Activated T-cell treated with anti-CD3 and anti-CD28 coated beads, Interleukin-2, amount 50 U/mL, for 48 hours (primary cell): ENCODE results near the gene SIGLEC1.

Source experiments
- DNase-seq, 2 experiments: peaks; one replicate each; pipeline ENCODE4 v3.0.0-alpha.2; 2020

SIGLEC1 gene

DNA sequence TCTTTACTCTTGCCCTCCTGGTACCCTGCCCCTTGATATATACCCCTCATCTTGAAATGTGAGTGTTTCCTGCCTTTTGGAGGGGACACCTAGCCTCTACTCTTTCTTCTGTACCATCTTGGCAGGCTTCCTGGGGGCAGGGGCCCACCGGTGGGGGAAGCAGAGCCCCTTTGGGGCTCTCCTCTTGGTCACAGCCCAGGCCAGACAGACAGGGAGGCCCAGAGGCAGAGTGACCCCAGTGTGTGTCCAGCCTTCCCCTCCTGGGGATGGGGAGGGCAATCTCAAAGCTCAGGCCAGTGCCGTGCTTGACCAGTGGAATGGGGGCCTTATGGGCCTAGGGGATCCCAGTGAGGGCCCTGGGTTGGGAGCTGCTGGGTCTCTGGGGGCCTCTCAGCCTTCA lies 34.2 kb downstream of the SIGLEC1 start:
- no peak for DNase-seq

DNA sequence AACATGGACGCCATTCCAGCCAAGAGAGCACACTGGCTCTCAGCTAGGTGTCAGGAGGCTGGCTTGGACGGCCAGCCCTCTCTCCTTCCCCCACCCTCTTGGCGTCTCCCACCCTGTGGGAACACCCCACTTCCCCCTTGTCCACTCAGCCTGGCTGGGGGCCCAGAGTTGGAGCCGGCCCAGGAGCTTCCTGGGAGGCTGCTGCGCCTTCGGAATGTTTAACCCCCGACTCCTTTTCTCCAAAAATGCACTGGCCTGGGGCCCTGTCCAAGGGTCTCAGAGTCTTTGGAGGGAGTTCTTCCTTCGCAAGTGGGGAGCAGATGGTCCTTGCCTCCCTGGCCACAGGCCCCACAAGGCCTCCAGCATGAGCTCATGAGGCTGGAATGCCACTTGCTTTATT lies 34.7 kb downstream of the SIGLEC1 start:
- no peak for DNase-seq

DNA sequence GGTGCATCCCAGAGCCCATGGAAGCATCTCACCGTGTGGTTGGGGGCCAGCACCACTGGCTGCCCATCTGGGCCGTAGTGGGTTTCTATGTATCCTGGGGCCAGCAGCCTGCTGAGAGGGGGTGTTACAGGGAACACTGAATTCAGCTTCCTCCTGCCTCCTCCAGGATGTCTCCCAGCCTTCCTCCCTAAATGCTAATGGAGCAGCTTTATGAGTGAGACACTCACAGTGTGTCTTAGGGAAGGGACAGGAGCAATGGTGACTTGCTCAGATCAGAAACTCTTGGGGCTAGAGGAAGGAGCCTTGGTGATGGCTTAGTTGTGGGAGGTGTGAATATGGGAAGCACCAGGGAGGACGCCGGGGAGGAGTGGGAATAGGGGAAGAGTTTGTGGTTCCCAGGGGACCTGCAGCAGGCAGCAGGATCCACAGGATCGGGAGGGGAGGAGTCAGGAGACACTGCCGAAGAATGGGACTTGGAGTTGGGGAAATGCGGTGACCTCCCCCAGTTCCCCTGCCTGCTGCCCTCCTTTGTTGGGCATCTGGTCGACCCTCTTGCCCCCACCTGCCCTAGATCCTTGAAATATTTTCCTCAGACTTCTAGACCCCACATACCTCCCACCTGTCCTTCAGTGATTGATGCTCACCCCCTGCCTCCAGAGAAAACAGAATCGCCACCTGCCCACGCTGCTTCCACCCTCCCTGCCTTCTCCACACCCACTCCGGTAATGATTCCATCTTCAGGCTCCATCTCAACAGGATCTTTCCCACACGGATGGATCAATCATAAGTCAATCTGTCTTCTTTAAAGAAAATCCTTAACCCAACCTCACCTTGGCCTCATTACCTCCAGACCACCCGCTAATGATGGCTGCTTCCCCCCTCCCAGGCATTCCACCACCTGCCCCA lies 37.2 kb downstream of the SIGLEC1 start:
- no peak for DNase-seq

GRCh38 chr20:3674447-3674846 lies 38.0 kb downstream of the SIGLEC1 start:
- DNase-seq = no peak

GRCh38 chr20:3673221-3674070 lies 39.0 kb downstream of the SIGLEC1 start:
- no peak for DNase-seq

DNA sequence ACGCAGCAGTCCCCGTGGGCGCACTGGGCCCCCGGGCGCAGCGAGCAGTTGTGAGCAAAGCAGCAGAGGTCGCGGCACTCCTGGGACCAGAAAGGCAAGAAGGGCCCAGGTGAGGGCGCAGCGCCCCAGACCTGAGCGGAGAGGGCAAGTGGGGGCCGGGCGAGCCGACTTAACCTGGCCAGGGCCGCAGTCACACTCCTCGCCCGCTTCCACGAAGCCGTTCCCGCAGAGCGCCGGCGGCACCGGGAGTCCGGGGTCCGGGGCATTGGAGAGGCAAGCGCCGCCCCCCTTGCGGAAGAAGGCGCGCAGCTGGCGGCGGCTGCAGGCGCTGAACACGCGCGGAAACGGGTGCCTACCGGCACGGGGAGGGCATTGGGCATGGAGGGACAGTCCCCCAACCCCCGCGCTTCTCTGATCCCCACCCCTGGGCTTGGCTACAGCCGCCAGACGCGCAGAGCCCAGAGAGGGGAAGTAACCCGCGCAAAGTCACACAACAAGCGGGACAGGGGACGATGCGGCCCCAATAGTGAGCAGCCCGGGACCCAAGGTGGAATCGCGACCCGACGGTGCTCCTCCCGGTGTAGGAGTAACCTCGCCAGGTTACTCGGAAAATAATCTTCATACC lies 39.7 kb downstream of the SIGLEC1 start:
- no peak for DNase-seq

DNA sequence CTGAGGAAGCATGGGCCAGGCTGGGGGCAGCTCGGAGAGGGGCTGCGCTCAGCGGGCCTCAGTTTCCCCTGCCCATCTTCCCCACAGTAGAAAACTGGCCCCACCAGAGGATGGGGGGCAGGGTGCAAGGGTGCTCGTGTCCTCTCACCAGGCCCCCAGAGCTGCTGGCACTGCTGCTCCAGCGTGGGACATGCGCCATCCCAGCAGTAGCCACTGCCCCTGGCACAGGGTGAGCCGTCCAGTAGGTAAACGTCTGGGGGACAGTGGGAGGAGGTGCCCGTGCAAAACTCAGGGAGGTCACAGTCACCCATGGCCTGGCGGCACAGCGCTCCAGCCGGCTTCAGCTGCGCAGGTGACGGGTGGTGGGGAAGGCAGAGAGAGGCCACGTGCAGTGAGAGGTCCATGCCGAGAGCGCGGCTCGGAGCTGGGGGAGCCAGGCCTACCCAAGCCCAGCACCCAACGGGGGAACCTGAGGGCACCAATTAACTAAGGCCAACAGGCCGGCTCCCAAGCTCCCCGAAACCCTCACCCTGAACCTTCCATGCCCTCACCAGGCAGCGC lies 40.3 kb downstream of the SIGLEC1 start:
- no peak for DNase-seq

DNA sequence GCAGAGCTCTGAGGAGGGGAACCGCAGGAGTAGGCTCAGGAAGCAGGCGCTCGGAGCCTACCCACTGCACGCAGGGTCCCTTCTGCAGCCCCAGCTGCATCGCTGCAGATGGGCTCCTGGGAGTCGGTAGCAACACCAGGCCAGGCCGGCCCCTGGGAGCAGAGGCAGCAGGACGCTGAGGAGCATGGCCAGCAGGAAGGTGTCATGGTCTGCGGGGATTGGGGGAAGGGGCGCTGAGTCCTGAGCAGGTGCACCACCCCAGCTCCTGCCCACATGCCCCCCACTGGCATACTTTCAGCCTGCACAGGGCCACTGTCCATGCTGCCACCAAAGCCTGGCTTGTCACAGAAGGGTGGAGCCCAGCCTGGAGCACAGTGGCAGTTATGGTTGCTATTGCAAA lies 41.5 kb downstream of the SIGLEC1 start:
- DNase-seq = no peak

GRCh38 chr20:3670511-3670910 lies 41.9 kb downstream of the SIGLEC1 start:
- no peak for DNase-seq

GRCh38 chr20:3669710-3670367 lies 42.6 kb downstream of the SIGLEC1 start:
- DNase-seq = no peak

GRCh38 chr20:3667434-3668037 lies 44.9 kb downstream of the SIGLEC1 start:
- DNase-seq = no peak

DNA sequence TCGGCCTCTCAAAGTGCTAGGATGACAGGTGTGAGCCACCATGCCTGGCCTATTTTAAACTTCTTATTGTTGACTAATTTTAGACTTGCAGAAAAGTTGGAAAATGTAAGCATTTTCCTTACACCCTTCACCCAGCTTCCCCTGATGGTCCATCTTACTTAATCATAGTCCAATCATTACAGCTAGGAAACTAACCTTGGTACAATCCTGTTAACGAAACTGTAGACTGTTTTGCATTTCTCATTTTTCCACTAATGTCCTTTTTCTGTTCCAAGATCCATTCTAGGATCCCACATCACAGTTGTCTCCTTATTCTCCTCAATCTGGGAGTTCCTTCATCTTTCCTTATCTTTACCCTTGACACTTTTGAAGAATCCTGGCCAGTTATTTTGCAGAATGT lies 48.5 kb downstream of the SIGLEC1 start:
- no peak for DNase-seq

GRCh38 chr20:3663031-3663701 lies 49.2 kb downstream of the SIGLEC1 start, which contains the start of gene GFRA4:
Gene GFRA4, minus strand, starts transcription at chr20:3663399. Its CDS starts 0 bp downstream, at chr20:3663399.
- no peak for DNase-seq
